ENCODE results near the gene PLCD4.

- TF ChIP-seq EZH2 (IDR thresholded peaks at IDR 0.05; ENCODE audit: insufficient read depth, poor library complexity, severe bottlenecking): no peak
- TF ChIP-seq EZH2phosphoT487 (IDR thresholded peaks at IDR 0.05; ENCODE audit: insufficient read depth, low read depth): no peak
These were observed 63.5 kb downstream of the PLCD4 start for GRCh38 chr2:218671097-218671653.

Measured in GM23248 (cell line).